Esophagus squamous epithelium (tissue), 5 donors: ENCODE results near the gene E2F2. TPM values are rescaled to one million over a fixed set of nuclear protein-coding genes. Genes with fewer than 3 reads are reported as not detected.
A peak's percentile ranks its signal among the peaks of the same experiment; 100 is the strongest.

Source experiments
- DNase-seq: peaks from one replicate; lab custom pipeline; 2025; lab: John Stamatoyannopoulos, UW
- H3K27ac ChIP-seq, 4 donors: fragments of 200-600 bp; sonication (generic); one replicate each; pipeline ENCODE4 v1.5.1; 2016 to 2019; ENCODE audit warnings: mild to moderate bottlenecking in 1 of 4
- H3K27me3 ChIP-seq, 4 donors: fragments of 200-600 bp; sonication (generic); 1 replicate in 3 of 4; 2 replicates in 1 of 4; pipeline versions ENCODE4 v1.5.1 to v1.6.0; 2017 to 2021; ENCODE audit warnings: antibody characterized with exemption in 1 of 4
- H3K36me3 ChIP-seq, 3 donors: fragments of 200-600 bp; sonication (generic); one replicate each; pipeline ENCODE4 v1.5.1; 2016 to 2019
- H3K4me1 ChIP-seq, 3 donors: fragments of 200-600 bp; sonication (generic); one replicate each; pipeline ENCODE4 v1.5.1; 2017 to 2019
- H3K4me3 ChIP-seq, 4 donors: fragments of 200-600 bp; sonication (generic); 1 replicate in 3 of 4; 2 replicates in 1 of 4; pipeline ENCODE4 v1.5.1; 2016 to 2019; ENCODE audit warnings: mild to moderate bottlenecking in 2 of 4, moderate library complexity in 1 of 4
- H3K9me3 ChIP-seq, 3 donors: fragments of 200-600 bp; sonication (generic); one replicate each; pipeline ENCODE4 v1.5.1; 2016 to 2019
- CTCF ChIP-seq, 6 experiments: fragments of 450-650 bp in 4 of 6; fragments of 200-600 bp in 2 of 6; sonication (generic) in 2 of 6; IDR thresholded peaks; one replicate each; pipeline ENCODE4 v1.5.1; 2016 to 2019; ENCODE audit warnings: antibody characterized with exemption in 6 of 6, mild to moderate bottlenecking in 4 of 6, moderate library complexity in 4 of 6
- POLR2A ChIP-seq, 4 donors: fragments of 450-650 bp; IDR thresholded peaks; one replicate each; pipeline ENCODE4 v1.6.1; 2017; ENCODE audit warnings: antibody characterized with exemption in 4 of 4, mild to moderate bottlenecking in 4 of 4, moderate library complexity in 3 of 4
- WGBS, 2 donors: methylation state at CpG; one replicate each; pipeline ENCODE4 v1.1.5; 2018; 5-methylcytosine and 5-hydroxymethylcytosine counted together
- intact Hi-C: fragments of 100-400 bp; cut with DNase I; formaldehyde crosslinking; loops from one replicate; pipeline ENCODE4 v1.15.0; 2022
- total RNA-seq, 4 donors: library from RNA; depleted of rRNA; stranded (reverse); fragments of >200 nt; gene quantifications; one replicate each; pipeline ENCODE4 v1.1.0, GENCODE V29; 2016
- donor health status: DM: yes; HTN: yes; CAD: no.

The E2F2 gene
- total RNA-seq, 4 donors from 2014 or later = 10.1 to 16.9 (median 11.8) TPM

- H3K4me1 ChIP-seq = peaks cover 14 to 73% (median 47%) of the 10 kb centered on the region in 3 donors
- peak; percentile 34 for DNase-seq
- 2 to 5% methylated on average over 18 to 19 of the region's 19 CpGs for WGBS, 2 donors
- peak overlapping the region in 3 of 4 donors; percentile 14 to 24 (median 20) for H3K4me3 ChIP-seq
- no peaks in the 10 kb centered on the region for H3K36me3 ChIP-seq
- H3K9me3 ChIP-seq = no peaks in the 10 kb centered on the region
- TF ChIP-seq POLR2A (IDR thresholded peaks at IDR 0.05) (peak in 2 of 4 donors; percentile 39 to 49), CTCF (IDR thresholded peaks at IDR 0.05) (no peak)
- H3K27me3 ChIP-seq = peaks cover 0 to under 1% (median 0%) of the 10 kb centered on the region in 4 donors
- intact Hi-C loops = no loop called here
- H3K27ac ChIP-seq = peak overlapping the region; percentile 88 to 93 (median 92)
Measured at GRCh38 chr1:23562137-23562876, 31.3 kb upstream of the E2F2 start.

- H3K9me3 ChIP-seq = no peaks in the 10 kb centered on the region
- peak overlapping the region; percentile 88 to 93 (median 92) for H3K27ac ChIP-seq
- H3K36me3 ChIP-seq = no peaks in the 10 kb centered on the region
- intact Hi-C loops = no loop called here
- H3K4me3 ChIP-seq = peak overlapping the region in 3 of 4 donors; percentile 14 to 24 (median 20)
- DNase-seq = no peak
- WGBS, 2 donors = 9 to 24% methylated on average over 2 of the region's 2 CpGs
- H3K27me3 ChIP-seq = no peaks in the 10 kb centered on the region
- peaks cover 19 to 78% (median 52%) of the 10 kb centered on the region in 3 donors for H3K4me1 ChIP-seq
- TF ChIP-seq CTCF (IDR thresholded peaks at IDR 0.05) (no peak), POLR2A (IDR thresholded peaks at IDR 0.05) (no peak)
Measured at GRCh38 chr1:23561813-23562100, 30.7 kb upstream of the E2F2 start.

- intact Hi-C loops = no loop called here
- Histone ChIP-seq H3K4me3 (peak overlapping the region in 3 of 4 donors; percentile 20 to 82 (median 72)), H3K36me3 (no peaks in the 10 kb centered on the region), H3K27me3 (no peaks in the 10 kb centered on the region), H3K4me1 (peaks cover 20 to 83% (median 57%) of the 10 kb centered on the region in 3 donors), H3K9me3 (no peaks in the 10 kb centered on the region), H3K27ac (peak overlapping the region; percentile 88 to 93 (median 92))
- no peak for TF ChIP-seq CTCF (IDR thresholded peaks at IDR 0.05)
- TF ChIP-seq POLR2A (IDR thresholded peaks at IDR 0.05) = no peak
- no peak for DNase-seq
- 57 to 60% methylated on average over 6 of the region's 6 CpGs for WGBS, 2 donors
Measured at GRCh38 chr1:23561076-23561812, 30.2 kb upstream of the E2F2 start.

- WGBS, 2 donors = 25 to 33% methylated on average over 4 to 6 of the region's 6 CpGs
- intact Hi-C loops = no loop called here
- Histone ChIP-seq H3K9me3 (no peaks in the 10 kb centered on the region), H3K36me3 (no peaks in the 10 kb centered on the region), H3K4me1 (peaks cover 25 to 94% (median 68%) of the 10 kb centered on the region in 3 donors), H3K27ac (peak overlapping the region; percentile 88 to 93 (median 92)), H3K4me3 (peak overlapping the region; percentile 63 to 82 (median 74)), H3K27me3 (no peaks in the 10 kb centered on the region)
- no peak for DNase-seq
- TF ChIP-seq POLR2A (IDR thresholded peaks at IDR 0.05) = no peak
- no peak for TF ChIP-seq CTCF (IDR thresholded peaks at IDR 0.05)
Measured at GRCh38 chr1:23559985-23560741, 29.1 kb upstream of the E2F2 start.
